Stimulated activated CD4-positive, alpha-beta T cell treated with anti-CD3 and anti-CD28 coated beads, Interleukin-12 subunit alpha, Interleukin-12 subunit beta, amount 100 ng/mL, for 4 hours (primary cell): Measurements from ENCODE around the gene ASAP2.
"Not testable (repeated sequence)": the region's sequence is repeated elsewhere in the genome, so short reads cannot be mapped to it uniquely, and the experiment has no call there.

Experiments
- DNase-seq: peaks from one replicate; pipeline ENCODE4 v3.0.0-alpha.2; 2020

ASAP2 gene

DNA sequence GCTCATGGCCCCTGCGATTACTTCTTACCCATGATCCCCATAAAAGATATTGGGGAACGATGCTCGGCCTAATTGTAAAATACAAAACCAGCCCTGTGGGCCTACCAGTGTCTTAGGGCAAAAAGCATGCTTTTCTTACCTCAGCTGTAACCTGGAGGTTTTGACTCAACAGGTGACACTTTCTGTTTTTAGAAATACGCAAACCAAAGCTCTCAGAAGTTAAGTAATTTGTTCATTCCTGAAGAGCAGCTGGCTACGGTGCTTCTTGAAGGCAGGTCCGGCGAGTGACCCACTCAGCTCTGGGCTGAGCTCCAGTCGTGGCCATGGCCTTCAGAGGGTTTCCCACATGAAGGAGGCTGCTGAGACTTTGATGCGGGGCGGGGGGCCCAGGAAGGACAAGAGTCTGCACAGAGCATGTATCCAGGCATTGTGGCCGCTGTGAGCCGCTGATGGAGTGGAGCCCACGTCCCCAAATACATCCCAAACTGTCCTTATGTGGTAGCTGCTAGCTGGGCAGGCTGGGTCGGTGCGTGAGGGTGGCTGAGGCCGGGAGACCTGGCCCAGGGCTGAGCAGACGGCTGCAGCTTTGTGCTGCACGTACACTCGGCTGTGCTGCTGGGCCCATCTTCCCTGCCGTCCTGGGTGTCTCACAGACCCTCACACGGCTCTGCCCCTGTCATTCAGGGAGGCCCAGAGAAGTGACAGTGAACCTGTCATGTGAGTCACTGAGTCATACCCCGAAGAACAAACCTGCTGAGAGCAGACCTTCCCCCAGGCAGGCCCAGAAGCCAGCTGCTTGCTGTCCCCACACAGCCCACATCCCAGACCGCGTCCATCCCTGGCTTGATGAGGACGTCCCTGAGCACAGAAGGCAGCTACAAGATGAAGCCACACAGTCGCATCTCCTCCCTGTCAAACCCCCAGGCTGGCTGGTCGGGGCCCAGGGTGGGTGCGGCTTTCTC lies 182.6 kb downstream of the ASAP2 start:
- DNase-seq, result no peak

DNA sequence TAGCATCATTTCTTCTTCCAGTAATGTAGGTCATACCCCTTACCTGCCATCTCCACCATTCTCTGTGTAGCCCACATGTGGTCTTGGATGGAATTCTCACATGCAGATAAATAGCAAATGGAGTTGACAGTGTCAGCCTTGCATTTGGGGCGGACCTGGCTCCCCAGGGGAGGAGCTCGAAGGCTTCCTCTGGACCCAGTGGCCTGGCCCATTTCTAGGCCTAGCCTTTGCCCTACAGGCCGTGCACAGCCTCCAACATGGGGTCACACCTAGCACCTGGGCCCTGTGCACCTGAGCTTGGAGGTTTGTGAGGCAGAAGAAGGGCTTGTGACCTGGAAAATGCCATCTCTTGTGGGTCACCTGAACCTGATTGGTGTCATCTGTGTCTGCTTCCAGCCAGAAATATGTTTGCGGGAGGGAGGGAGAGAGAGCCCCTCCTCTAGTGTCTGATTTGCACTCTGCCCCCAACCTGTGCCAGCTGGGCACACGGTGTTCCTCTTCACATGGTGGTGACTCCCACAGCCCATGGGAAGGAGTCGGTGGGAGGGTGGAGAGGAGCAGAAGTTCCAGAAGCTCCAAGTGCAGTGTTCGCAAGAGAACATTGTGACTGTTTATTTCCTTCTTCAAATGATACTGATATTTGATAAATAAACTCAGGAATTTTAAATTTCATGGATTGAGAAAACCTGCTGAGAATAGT lies 183.7 kb downstream of the ASAP2 start:
- DNase-seq, result no peak

DNA sequence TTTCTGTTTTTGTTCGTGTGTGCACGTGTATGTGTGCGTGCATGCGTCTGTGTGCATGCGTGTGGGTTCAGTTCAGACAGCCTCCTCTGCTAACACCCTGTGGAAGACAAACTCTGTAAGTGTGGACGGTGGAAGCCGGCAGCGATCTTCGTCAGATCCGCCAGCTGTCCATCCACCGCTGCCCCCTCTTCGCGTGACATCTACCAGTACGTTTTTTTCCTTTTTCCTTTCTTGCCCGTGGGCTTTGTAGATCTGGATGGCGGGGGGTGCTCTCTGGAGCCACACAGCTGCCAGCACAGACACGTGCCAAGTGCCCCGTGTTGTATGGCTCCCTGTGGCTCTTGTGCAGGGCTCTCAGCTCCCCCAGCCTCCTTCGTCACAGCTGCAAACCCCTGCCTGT lies 184.4 kb downstream of the ASAP2 start:
- DNase-seq, result no peak

DNA sequence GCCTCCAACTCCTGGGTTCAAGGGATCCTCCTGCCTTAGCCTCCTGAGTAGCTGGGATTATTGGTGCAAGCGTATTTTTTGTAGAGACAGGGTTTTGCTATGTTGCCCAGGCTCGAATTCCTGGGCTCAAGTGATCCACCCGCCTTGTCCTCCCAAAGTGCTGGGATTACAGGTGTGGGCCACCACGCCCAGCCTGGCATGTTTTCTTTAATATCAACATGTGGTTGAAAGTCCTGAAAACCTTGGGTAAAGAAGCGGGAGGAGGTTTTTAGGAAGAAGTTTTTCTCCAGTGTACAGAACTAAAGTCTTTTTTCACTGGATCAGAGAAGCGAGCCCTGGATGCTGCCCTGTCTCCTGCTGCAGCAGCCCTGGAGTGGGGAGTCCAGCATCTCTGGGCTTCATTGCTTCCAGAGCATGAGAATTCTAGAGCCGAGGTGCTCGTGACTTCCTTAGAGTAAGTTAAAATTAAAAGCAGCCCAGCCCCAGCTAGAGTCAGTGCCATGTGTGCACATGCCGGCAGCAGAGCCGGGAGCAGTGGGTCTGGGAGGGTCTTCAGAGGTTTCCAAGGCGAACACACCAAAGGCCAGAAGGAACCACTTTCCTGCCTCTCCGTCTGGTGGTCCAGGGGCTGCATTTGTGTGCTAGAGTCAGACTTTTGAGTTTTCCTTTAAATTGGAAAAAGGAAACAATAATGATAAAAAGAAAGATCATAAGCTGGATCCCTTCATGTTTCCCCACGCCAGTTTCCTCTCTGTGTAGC lies 185.5 kb downstream of the ASAP2 start:
- no peak for DNase-seq

DNA sequence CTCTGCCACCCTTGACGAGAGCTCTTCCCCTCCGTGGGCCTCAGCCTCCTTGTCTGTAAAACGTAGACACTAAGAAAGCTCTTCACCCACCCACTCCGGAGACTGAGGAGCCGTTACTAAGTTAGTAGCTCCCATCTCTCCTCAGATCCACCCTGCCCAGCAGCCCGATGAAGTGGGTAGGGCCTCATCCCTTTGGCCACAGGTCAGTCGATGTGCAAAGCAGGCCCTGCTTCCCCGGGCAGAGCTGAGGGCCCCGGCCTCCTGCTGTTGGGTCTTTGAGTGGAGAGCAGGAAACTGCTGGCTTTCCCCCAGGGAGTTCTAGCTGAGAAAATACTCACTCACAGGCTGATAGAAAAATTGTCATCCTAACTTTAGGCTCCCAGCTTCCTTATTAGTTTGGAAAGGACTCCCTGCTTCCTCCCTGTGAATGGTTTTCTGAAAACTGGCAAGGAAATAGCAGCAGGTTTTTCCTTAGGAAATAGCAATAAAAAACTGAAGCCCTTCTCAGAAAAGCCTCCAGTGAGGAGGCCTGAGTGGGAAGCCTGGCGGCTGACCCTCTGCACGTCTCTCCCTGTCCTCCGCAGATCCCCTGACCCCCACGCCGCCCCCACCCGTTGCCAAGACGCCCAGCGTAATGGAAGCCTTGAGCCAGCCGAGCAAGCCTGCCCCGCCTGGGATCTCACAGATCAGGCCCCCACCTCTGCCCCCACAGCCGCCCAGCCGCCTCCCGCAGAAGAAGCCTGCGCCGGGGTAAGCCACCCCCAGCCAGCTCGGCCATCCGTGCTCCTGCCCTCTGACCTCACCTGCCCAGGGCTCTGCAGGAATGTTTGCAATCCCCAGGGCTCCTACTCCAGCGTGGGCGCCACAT lies 186.5 kb downstream of the ASAP2 start:
- DNase-seq, result no peak

DNA sequence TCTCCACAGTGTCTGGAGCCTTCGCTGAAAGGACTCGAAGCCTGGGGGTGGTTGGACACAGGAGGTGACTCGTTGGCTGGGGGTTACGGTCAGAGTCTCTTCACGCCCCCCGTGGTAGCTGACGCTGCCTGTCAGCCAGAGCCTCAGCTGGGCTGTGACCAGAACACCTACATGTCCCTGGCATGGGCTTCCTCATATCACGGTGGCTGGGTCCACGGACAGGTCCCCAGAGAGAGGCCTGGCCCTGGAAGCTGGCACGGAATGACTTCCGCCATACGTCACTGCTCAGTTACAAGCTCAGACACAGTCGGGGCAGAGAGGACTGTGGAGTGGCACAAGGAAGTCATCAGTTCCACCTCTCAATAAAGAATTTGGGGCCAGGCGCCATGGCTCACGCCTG lies 188.2 kb downstream of the ASAP2 start:
- no peak for DNase-seq

DNA sequence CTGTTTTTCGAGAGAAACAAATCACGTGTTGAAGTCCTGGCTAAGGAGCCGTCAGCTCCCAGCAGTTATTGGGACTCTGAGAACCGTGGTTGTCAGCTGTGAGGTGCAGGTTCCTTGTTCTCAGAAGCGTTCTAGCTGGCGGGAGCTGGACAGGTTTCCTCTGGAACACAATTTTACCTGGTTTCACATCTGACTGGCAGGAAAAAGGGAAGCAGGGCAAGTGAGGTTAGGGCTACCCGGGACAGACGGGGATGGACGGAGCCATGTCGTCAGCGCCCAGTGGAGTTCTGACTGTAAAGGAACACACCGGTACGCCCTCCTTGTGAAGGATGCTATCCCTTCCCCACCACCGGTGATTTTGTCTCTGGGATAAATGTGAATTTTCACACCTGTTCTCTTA lies 190.6 kb downstream of the ASAP2 start:
- no peak for DNase-seq

DNA sequence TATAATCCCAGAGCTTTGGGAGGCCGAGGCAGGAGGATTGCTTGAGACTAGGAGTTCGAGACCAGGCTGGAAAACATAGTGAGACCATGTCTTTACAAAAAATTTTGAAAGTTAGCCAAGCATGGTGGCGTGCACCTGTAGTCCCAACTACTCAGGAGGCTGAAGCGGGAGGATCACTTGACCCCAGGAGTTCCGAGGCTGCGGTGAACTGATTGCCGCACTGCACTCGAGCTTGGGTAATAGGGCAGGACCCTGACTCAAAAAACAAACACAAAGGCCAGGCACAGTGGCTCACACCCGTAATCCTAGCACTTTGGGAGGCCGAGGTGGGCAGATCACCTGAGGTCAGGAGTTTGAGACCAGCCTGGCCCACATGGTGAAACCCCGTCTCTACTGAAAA lies 191.6 kb downstream of the ASAP2 start:
- not testable (repeated sequence) for DNase-seq

DNA sequence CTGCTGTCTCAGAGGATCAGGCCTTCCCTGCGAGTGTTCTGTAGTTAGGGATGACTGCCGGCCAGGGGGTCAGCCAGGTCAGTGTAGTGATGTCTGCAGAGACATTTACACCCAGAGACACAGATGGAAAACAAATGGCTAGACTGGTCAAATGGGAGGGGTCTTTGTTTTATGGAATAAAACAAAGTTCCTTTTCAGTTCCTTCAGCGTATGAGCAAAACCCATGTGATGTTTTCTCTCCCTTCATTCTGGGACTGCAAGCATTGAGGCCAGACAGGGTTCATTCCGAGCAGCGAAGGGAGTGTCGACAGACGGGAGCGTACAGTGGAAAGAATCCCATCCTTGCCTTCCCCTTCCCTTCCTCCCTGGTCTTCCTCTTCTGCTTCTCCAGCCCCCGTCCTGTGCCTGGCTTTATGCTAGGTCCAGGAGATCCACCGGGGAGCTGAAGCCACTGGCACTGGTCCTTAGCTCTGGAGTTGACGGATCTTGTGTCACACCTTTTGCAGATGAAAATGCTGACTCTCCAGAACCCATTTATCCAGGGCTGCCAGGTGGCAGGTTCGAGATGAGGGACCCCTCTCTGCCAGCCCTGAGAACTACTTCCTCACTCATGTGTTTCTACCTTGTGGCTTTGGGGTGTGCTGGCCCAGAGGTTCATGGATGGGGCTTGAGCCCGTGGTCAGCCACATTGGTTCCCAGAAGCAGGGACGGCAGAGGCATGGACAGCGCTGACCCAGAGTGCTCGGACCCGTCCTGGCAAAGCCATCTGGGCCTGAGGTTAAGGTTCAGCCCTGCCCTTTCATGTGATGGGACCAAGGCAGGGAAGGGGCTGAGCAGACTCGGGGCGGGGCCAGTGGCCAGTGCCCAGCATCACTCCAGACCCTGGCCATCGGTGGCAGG lies 192.5 kb downstream of the ASAP2 start:
- no peak for DNase-seq

DNA sequence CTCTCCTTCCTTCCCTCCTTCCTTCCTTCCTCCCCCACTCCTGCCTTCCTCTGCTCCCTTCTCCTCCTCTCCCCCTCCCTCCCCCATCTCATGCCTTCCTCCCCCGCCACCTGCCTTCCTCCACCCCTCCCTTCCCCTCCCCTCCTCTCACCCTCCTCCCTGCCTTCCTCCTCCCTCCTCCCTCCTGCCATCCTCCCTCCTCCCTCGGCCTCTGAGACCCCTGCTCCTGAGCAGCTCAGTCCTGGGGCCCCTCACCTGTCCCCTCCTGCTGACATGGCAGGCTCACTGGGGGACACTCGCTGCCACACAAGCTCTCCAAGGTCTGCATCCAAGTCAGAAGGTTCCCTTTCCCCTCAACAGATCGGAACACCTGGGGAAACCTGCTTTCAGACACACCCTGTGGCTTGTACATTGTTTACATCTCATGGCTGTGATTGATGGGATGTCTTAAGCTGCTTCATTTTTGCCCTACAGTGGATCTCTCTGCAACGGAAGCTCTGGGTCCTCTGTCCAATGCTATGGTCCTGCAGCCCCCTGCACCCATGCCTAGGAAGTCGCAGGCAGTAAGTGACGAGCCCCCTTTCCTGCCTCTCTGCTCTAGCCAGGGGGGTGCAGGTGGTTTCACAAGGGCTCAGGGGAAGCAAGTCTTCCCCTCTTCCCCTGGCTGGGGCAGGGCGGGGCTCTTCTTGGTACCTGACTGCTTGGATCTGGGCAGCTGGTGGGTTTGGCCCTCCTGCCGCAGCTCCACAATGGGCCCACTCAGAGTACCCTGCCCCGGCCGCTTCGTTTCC lies 193.9 kb downstream of the ASAP2 start:
- DNase-seq, result no peak

DNA sequence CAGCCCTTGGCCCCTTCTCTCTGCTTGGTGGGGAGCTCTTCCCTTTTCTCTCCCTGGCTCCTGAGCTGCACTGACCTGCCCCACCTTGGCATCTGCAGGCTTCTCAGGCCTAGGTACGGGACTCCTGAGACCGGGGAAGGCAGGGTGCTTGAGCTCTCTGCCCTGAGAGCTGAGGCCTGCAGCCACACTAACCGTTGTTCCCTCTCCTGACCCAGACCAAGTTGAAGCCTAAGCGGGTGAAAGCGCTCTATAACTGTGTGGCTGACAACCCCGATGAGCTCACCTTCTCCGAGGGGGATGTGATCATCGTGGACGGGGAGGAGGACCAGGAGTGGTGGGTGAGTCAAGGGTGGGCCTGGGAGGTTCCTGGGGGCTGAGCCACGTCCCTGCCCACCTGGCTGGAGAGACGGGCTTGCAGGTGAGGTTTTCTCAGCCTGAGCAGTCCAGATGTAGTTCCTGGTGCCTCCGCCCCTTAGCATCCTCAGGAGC lies 194.5 kb downstream of the ASAP2 start:
- DNase-seq, result no peak

DNA sequence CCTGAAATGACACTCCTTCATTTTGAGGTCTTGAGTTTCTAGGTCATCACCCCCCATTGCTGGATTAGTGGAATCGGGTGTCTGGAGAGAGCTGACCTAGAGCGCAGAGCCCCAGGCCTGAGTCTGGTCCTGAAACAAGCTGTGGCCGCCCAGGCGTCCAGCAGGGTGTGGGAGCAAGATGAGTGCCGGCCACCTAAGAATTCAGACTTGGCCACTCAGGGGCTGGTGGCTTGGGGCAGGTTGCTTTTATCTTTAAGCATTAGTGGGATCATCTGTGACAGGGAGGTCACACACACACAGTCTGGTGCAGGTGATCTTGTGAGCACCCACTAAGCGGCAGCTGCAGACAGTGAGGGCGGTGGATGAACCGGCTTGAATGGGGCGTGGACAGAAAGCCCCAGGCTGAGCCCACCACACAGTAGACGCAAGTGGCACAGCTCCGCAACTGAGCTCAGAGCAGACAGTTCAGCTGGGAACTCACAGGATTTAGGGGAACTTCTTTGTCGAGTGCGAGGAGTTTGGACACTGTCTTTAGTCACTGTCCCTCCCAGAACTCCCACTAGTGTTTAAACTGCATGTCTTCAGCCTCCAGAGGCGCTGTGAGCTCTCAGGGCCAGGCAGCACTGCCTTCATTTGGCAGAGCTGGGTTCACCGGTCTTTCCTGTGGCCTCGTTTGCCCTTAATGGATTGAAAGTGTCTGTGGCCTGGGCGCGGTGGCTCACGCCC lies 195.2 kb downstream of the ASAP2 start:
- no peak for DNase-seq

DNA sequence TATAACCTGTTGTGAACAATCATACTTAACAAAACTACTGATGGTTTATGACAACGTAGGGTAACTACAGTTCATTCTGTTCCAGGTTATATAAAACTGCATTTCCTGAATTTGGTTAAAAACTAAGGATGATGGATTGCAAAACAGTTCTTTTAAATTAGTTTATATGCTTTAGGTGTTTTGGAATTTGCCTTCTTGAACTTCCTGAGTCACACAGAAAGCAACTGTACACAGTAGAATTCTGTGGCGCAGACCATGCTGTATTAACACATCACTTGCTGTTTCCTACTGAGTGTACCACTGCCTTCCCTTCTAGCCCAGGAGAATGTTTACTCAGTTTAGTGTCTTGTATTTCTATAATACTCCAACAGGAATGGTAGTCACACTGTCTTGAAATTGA lies 197.3 kb downstream of the ASAP2 start:
- DNase-seq, result no peak

DNA sequence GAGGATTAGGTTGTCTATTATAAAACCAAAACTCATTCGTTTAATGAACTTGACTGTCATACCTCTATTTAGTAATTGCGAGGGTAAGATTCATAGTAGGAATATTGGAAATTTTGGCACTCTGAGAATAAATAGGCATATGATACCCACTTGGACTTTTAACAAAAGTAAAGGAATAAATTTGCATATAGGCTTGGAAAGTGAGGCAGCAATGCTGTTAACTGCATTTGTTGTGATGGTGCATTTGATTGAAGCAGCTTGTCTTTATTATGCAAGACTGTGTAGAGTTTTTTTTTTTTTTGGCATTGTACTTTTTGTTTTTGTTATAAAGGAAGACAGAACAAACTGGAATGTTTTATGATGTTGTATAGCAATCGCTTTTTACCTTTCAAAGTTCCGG lies 197.8 kb downstream of the ASAP2 start:
- DNase-seq, result no peak

DNA sequence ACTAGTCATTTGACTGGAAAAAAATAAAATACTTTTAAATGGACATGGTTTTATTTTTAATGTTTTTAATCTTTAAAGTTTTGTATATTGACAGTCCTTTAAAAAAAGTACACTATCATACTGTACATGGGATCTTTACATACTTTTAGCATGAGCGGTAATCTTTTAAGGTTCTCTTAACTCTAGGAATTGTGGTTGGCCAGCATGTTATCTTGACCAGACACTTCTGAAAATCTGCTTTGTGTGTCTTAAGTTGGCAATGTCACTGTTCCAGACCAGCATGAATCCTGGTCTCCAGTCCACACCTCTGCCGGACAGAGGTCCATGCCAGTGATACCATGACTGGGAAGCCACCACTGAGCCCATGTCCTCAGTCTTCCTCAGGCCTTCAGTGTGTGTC lies 199.0 kb downstream of the ASAP2 start:
- DNase-seq, result no peak

DNA sequence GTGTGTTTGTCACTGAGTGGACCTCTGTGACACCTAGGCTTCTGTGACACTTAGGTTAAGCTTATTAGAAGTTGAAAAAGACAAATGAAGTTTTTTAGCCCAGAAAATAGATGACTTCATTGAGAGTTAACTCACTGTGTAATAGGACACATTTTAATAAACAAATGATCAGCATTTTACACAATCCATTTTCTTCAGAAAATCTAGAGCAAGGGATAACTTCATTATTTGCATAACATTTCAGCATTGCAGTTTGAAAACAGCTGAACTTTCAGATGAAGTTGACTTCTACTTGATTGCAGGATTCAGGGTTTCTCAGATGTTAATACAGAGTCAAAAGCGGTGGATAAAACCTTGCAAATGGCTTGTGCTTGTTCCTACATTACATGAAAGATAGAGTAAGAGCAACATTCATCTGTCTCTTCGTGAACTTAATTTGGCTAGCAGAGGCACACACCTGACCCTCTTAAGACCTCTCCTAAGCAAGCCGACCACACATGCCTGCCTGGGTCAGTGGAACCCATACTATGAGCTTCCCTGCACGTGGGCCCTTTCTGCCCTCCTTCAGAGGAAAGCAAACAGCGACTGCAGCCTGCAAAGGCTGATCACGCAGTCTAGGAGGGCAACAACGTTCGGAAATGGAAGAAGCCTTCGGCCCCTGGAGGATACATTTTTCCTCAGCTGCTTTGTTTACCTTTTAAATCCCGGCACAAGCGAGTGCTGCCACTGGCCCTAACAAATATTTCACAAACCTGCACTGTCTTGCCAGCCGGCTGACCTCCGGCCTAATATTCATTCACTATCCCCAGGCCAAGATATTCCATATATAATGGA lies 200.1 kb downstream of the ASAP2 start:
- DNase-seq, result no peak

DNA sequence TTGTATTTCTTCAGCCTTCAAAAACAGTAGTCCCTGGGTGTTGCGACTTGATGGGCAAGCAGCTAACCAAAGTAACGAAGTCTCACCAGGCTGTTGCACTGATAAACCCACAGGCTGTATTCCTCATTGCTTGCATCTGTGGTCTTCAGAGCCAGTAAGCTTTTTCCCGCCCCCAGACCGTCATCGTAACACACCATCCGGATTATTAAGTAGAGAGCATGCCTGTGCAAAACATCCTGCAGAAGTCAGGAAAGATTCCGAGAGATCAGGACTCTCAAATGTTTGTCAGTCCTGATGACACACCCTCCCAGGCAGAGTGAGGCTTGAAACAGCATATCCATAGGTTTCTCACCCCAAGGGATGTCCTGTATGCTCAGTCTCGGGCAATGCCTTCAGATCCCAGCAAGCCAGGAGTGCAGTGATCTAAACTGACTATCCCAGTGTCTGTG lies 200.8 kb downstream of the ASAP2 start:
- DNase-seq, result no peak

DNA sequence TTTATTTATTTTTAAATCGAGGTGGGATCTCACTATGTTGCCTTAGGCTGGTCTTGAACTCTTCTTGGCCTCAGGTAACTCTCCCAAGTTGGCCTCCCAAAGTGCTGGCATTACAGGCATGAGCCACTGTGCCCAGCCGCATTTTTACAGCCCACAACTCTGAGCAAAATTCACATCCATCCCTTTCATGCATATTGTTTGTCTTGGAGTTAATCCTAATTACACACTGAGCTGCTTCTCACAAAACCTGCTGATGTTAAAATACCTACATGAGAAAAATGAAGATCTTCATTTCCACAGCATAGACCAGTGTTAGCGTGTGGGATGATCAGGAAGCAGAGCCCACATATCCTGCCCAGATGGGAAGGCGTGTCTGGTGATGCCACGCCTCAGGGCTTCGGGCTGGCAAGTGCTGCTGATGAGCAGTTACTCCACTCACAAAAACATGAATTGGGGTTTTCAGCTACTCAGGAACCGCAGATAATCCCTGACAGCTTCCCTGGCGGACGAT lies 202.1 kb downstream of the ASAP2 start:
- no peak for DNase-seq
